Measurements from ENCODE around the gene NTRK3.

Gene NTRK3

DNA sequence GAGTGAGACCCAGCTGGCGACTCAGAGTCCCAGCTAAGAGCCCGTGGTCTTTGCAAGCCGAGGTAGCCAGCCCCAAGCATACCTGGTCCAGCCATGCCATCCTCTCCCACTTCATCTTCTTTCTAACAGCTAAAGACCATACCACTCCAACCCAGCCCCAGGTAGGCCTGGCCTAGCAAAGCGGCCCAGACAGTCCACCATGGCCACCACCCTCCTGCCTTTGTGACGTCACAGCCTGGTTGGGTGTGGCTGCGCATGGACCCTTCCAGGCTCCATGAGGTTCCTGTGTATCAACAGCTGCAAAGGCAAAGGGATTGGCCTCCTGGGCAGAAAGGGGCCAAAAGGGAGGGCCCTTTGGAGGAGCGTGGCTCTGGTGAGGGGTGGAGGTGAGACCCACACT, 4.1 kb downstream of the NTRK3 start:
- DNase-seq (ENCODE audit: extremely low spot score), result no peak
- TF ChIP-seq ELF4 (IDR thresholded peaks at IDR 0.05) (no peak), ZNF384 (IDR thresholded peaks at IDR 0.05) (no peak), FOXM1 (IDR thresholded peaks at IDR 0.05; ENCODE audit: borderline replicate concordance) (no peak), FOXK2 (IDR thresholded peaks at IDR 0.05) (no peak), ARNT (IDR thresholded peaks at IDR 0.05) (no peak), SP1 (IDR thresholded peaks at IDR 0.05) (no peak), CTBP1 (IDR thresholded peaks at IDR 0.05; ENCODE audit: borderline replicate concordance) (no peak), SUZ12 (IDR thresholded peaks at IDR 0.05) (no peak), LEF1 (IDR thresholded peaks at IDR 0.05; ENCODE audit: borderline replicate concordance) (no peak), L3MBTL2 (conservative IDR thresholded peaks at IDR 0.05) (no peak), HDGF (IDR thresholded peaks at IDR 0.05; ENCODE audit: borderline replicate concordance) (no peak), NFRKB (IDR thresholded peaks at IDR 0.05) (no peak), BHLHE40 (IDR thresholded peaks at IDR 0.05; ENCODE audit: borderline replicate concordance) (no peak), FOXA1 (IDR thresholded peaks at IDR 0.05) (no peak), TARDBP (IDR thresholded peaks at IDR 0.05) (no peak)
- TF ChIP-seq, protein P1, sequence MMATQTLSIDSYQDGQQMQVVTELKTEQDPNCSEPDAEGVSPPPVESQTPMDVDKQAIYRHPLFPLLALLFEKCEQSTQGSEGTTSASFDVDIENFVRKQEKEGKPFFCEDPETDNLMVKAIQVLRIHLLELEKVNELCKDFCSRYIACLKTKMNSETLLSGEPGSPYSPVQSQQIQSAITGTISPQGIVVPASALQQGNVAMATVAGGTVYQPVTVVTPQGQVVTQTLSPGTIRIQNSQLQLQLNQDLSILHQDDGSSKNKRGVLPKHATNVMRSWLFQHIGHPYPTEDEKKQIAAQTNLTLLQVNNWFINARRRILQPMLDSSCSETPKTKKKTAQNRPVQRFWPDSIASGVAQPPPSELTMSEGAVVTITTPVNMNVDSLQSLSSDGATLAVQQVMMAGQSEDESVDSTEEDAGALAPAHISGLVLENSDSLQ (IDR thresholded peaks at IDR 0.05), result no peak
- POLR2A ChIA-PET, result no interaction called here
- CTCF ChIA-PET, result no interaction called here

DNA sequence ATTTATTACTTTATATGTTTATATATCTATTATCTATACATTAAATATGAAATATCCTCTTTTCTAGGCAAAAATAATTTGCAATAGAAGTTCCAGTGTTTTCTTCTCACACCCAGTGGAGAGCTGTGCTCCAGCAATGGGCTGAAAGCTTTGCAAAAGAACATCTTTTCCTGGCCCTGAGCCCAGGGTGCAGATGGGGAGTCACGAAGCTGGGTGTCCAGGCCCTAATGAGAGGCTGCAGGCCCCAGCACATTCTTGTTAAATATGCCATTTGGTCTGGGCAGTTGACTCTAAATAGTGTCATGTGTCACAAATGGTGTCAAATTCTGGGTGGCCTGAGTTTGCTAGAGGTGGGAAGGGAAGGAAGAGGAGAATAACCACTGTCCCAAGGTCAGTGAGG, 5.7 kb downstream of the NTRK3 start:
- no peak for DNase-seq (ENCODE audit: extremely low spot score)
- TF ChIP-seq HDGF (IDR thresholded peaks at IDR 0.05; ENCODE audit: borderline replicate concordance), result no peak
- TF ChIP-seq ARNT (IDR thresholded peaks at IDR 0.05), result no peak
- no peak for TF ChIP-seq SP1 (IDR thresholded peaks at IDR 0.05)
- TF ChIP-seq LEF1 (IDR thresholded peaks at IDR 0.05; ENCODE audit: borderline replicate concordance), result no peak
- TF ChIP-seq, protein P1 (IDR thresholded peaks at IDR 0.05), result no peak
- no peak for TF ChIP-seq ELF4 (IDR thresholded peaks at IDR 0.05)
- no peak for TF ChIP-seq FOXK2 (IDR thresholded peaks at IDR 0.05)
- no peak for TF ChIP-seq FOXM1 (IDR thresholded peaks at IDR 0.05; ENCODE audit: borderline replicate concordance)
- TF ChIP-seq NFRKB (IDR thresholded peaks at IDR 0.05), result no peak
- no peak for TF ChIP-seq CTBP1 (IDR thresholded peaks at IDR 0.05; ENCODE audit: borderline replicate concordance)
- TF ChIP-seq FOXA1 (IDR thresholded peaks at IDR 0.05), result no peak
- CTCF ChIA-PET, result interaction anchor here (1.0 kb wide), 1 partner anchor 25 kb away, joined by 4 read pairs; no protein-coding TSS in a partner anchor
- POLR2A ChIA-PET, result interaction anchor here (0.8 kb wide), 1 partner anchor 216 kb away, joined by 3 read pairs; the partner anchor contains the start of genes MRPL46 and MRPS11

DNA sequence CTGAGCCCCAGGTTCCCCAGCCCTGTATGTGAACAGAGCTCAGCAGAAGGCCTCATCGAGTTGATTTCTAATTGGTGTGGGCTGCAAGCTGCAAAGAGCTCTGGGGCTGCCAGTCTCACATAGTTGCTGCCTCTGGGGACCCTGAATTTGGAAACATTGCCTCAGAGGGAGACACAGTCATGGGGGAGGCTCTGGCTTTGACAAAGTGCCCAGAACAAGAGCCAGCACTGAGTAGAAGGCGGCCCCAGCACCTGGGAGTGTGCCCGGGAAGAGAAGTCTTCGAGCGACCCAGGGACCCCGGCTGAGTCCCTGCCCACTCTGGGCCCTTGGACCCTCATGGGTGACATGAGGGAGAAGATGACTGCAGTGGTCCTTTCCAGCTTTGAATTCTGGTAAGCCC, 7.3 kb downstream of the NTRK3 start:
- ChIA-PET POLR2A (no interaction called here), CTCF (interaction anchor here (0.5 to 5.6 kb wide), 2 partner anchors 13 to 25 kb away, joined by 5 to 40 read pairs; no protein-coding TSS in a partner anchor)
- TF ChIP-seq FOXA1 (IDR thresholded peaks at IDR 0.05) (no peak), SP1 (IDR thresholded peaks at IDR 0.05) (no peak), BHLHE40 (IDR thresholded peaks at IDR 0.05; ENCODE audit: borderline replicate concordance) (no peak), TARDBP (IDR thresholded peaks at IDR 0.05) (no peak), FOXK2 (IDR thresholded peaks at IDR 0.05) (no peak), FOXM1 (IDR thresholded peaks at IDR 0.05; ENCODE audit: borderline replicate concordance) (no peak), L3MBTL2 (conservative IDR thresholded peaks at IDR 0.05) (no peak), NFRKB (IDR thresholded peaks at IDR 0.05) (no peak), HDGF (IDR thresholded peaks at IDR 0.05; ENCODE audit: borderline replicate concordance) (no peak), LEF1 (IDR thresholded peaks at IDR 0.05; ENCODE audit: borderline replicate concordance) (no peak), SUZ12 (IDR thresholded peaks at IDR 0.05) (no peak), CTBP1 (IDR thresholded peaks at IDR 0.05; ENCODE audit: borderline replicate concordance) (no peak), ZNF384 (IDR thresholded peaks at IDR 0.05) (no peak), ELF4 (IDR thresholded peaks at IDR 0.05) (no peak), ARNT (IDR thresholded peaks at IDR 0.05) (no peak)
- TF ChIP-seq, protein P1 (IDR thresholded peaks at IDR 0.05), result no peak

DNA sequence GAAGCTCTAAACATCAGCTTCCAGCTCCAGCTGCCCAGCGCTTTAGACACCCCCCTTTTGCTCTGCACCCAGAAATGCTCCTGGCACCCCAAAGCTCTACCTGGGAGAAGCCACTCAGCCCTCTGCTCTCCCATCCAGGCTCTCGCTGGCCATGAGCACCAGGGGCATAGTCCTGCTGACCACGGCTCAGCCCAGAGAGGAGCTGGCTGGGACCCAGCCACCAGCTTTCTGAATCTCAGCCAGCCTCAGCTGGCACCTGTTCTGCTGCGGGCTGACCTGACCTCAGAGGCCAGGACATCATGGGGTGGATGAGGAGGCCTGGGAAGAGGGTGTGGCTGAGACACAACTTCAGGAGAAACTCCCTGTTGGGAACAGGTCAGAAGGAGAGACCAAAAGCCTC, 8.6 kb downstream of the NTRK3 start:
- ChIA-PET CTCF (interaction anchor here (0.9 to 5.6 kb wide), 4 partner anchors 12 to 31 kb away, joined by 3 to 40 read pairs (median 9); no protein-coding TSS in a partner anchor), POLR2A (no interaction called here)
- no peak for DNase-seq (ENCODE audit: extremely low spot score)
- TF ChIP-seq FOXK2 (IDR thresholded peaks at IDR 0.05), result no peak
- no peak for TF ChIP-seq FOXM1 (IDR thresholded peaks at IDR 0.05; ENCODE audit: borderline replicate concordance)

More for the DNA sequence above, 7.3 kb downstream of the NTRK3 start:
- DNase-seq (ENCODE audit: extremely low spot score), result no peak

DNA sequence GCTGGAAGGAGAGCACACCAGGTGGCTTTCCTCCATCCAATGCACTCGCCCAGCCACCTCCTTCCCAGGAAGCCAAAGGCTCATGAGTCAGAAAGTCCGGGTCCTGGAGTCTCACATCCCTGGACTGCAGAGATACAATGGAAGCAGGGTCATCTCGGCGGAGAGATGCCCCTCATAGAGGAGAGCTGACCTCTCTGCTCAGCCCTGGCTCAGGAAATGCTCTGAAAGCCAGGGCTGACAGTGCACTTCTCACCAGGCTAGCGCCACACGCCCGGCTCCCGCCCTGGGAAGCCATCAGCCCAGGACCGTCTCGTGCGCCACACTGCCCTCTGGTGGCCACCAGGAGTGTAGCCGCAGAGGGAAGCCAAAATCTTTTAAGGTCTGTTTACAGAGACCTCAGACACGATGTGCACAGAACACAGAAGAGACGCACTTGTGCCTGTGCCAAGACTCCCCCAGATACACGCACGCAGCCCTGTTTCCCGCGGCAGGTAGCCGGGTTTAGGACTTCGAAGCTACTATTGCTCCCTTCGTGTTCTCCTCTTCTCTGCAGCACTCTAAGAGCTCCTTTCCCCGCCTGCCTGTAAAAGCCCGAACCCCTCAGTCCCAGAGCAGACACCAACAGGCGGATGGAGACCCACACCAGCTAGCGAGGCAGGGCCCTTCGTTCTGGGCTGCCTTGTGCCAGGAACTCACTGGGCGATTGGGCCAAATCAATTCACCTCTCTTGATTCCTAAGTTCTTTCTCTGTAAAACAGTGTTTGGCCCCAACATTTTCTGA, 9.7 kb downstream of the NTRK3 start:
- POLR2A ChIA-PET, result no interaction called here
- TF ChIP-seq SP1 (IDR thresholded peaks at IDR 0.05), result no peak
- no peak; the same call in 1 of the 2 replicates for TF ChIP-seq L3MBTL2 (conservative IDR thresholded peaks at IDR 0.05)
- TF ChIP-seq, protein P1 (IDR thresholded peaks at IDR 0.05), result no peak
- no peak for TF ChIP-seq FOXA1 (IDR thresholded peaks at IDR 0.05)
- no peak for TF ChIP-seq FOXK2 (IDR thresholded peaks at IDR 0.05)
- no peak for TF ChIP-seq LEF1 (IDR thresholded peaks at IDR 0.05; ENCODE audit: borderline replicate concordance)
- TF ChIP-seq ARNT (IDR thresholded peaks at IDR 0.05), result no peak
- peak; percentile 87 for DNase-seq (ENCODE audit: extremely low spot score)
- CTCF ChIA-PET, result interaction anchor here (0.5 to 5.6 kb wide), 9 partner anchors 11 to 203 kb away, joined by 3 to 40 read pairs (median 4); no protein-coding TSS in a partner anchor

Measured in HEK293T (cell line).